Measurements from ENCODE around the gene POC1A. TPM values are rescaled to one million over a fixed set of nuclear protein-coding genes. Genes with fewer than 3 reads are reported as not detected.

Gene POC1A
- total and polyA plus RNA-seq, 9 of the 15 experiments (the other 6 are each of a cell fraction or from before 2014, with no cell fraction given), result 7.2 to 17.5 (median 12.1) TPM

- intact Hi-C loops (cut with micrococcal nuclease) (no loop called here), in situ Hi-C loops (cut with MboI) (no loop called here)
- ChIA-PET POLR2A (no interaction called here), CTCF (ENCODE audit: low intra/inter-chr PET ratio) (interaction anchor here (2.6 kb wide), 1 partner anchor 120 kb away, joined by 17 read pairs; no protein-coding TSS in a partner anchor)
- FAIRE-seq (no peak), DNase-seq (ENCODE audit: extremely low read depth in 1 of 4, low spot score in 3 of 4) (no peak), ATAC-seq (no peak)
- no TSS peak for BruUV-seq (replicated peaks)
- Histone ChIP-seq H4K20me1 (replicated peaks; ENCODE audit: control insufficient read depth, insufficient read depth, low read length) (0 out of 2 replicates have a peak, but pooled peaks cover 4% of the 10 kb centered on the region), H3K9ac (ENCODE audit: insufficient read depth in 1 of 2, low read depth in 2 of 2, low read length in 2 of 2) (no peak overlapping the region), H2AFZ (ENCODE audit: low read depth, low read length) (no peak overlapping the region), H3K4me1 (replicated peaks in 1 of 2; ENCODE audit: control insufficient read depth in 2 of 2, insufficient read depth in 2 of 2, low read length in 2 of 2) (peaks cover 0 to 2% of the 10 kb centered on the region in 2 experiments; a peak in 3 of 5 replicates), H3K4me2 (ENCODE audit: insufficient read depth, low read length) (no peak overlapping the region), H3K79me2 (ENCODE audit: control insufficient read depth, insufficient read depth, low read length) (no peaks in the 10 kb centered on the region), H3K9me3 (replicated peaks; ENCODE audit: control insufficient read depth, insufficient read depth, low read depth, low read length) (no peaks in the 10 kb centered on the region), H3K36me3 (ENCODE audit: control insufficient read depth, insufficient read depth, low read length) (peaks cover 71% of the 10 kb centered on the region), H3K27ac (ENCODE audit: extremely low read depth, low read depth, low read length) (no peak overlapping the region), H3K4me3 (no peak overlapping the region), H3K27me3 (ENCODE audit: control insufficient read depth in 2 of 2, insufficient read depth in 2 of 2, low read length in 2 of 2) (no peaks in the 10 kb centered on the region), H3K9me1 (ENCODE audit: control insufficient read depth, insufficient read depth, low read length) (peaks cover 5% of the 10 kb centered on the region)
- 84% methylated on average over 3 of the region's 7 CpGs for WGBS (ENCODE audit: insufficient coverage, low coverage, missing lambda C conversion rate)
- TF ChIP-seq HDAC2 (IDR thresholded peaks at IDR 0.05) (no peak), E4F1 (CRISPR knock-in tag; IDR thresholded peaks at IDR 0.05; ENCODE audit: borderline replicate concordance) (no peak), ATF6 (CRISPR knock-in tag; IDR thresholded peaks at IDR 0.05) (no peak), HDAC8 (tag; IDR thresholded peaks at IDR 0.05) (no peak), RAD21 (CRISPR knock-in tag; conservative IDR thresholded peaks at IDR 0.05 in 1 of 2, IDR thresholded peaks at IDR 0.05 in 1 of 2) (no peak), MTA1 (IDR thresholded peaks at IDR 0.05; ENCODE audit: borderline replicate concordance) (no peak), PHF20 (IDR thresholded peaks at IDR 0.05; ENCODE audit: partially characterized antibody) (no peak), ZNF124 (CRISPR knock-in tag; IDR thresholded peaks at IDR 0.05) (no peak)
- TF ChIP-seq, protein P1, sequence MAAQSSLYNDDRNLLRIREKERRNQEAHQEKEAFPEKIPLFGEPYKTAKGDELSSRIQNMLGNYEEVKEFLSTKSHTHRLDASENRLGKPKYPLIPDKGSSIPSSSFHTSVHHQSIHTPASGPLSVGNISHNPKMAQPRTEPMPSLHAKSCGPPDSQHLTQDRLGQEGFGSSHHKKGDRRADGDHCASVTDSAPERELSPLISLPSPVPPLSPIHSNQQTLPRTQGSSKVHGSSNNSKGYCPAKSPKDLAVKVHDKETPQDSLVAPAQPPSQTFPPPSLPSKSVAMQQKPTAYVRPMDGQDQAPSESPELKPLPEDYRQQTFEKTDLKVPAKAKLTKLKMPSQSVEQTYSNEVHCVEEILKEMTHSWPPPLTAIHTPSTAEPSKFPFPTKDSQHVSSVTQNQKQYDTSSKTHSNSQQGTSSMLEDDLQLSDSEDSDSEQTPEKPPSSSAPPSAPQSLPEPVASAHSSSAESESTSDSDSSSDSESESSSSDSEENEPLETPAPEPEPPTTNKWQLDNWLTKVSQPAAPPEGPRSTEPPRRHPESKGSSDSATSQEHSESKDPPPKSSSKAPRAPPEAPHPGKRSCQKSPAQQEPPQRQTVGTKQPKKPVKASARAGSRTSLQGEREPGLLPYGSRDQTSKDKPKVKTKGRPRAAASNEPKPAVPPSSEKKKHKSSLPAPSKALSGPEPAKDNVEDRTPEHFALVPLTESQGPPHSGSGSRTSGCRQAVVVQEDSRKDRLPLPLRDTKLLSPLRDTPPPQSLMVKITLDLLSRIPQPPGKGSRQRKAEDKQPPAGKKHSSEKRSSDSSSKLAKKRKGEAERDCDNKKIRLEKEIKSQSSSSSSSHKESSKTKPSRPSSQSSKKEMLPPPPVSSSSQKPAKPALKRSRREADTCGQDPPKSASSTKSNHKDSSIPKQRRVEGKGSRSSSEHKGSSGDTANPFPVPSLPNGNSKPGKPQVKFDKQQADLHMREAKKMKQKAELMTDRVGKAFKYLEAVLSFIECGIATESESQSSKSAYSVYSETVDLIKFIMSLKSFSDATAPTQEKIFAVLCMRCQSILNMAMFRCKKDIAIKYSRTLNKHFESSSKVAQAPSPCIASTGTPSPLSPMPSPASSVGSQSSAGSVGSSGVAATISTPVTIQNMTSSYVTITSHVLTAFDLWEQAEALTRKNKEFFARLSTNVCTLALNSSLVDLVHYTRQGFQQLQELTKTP (IDR thresholded peaks at IDR 0.05; ENCODE audit: low read depth in 1 of 2, partially characterized antibody in 2 of 2), result no peak
- TF ChIP-seq, protein P2, sequence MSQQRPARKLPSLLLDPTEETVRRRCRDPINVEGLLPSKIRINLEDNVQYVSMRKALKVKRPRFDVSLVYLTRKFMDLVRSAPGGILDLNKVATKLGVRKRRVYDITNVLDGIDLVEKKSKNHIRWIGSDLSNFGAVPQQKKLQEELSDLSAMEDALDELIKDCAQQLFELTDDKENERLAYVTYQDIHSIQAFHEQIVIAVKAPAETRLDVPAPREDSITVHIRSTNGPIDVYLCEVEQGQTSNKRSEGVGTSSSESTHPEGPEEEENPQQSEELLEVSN (IDR thresholded peaks at IDR 0.05; ENCODE audit: borderline replicate concordance in 1 of 2, extremely low read depth in 1 of 2, insufficient read depth in 1 of 2, insufficient read length in 1 of 2, low read depth in 1 of 2, low read length in 1 of 2, poor library complexity in 1 of 2, severe bottlenecking in 1 of 2), result no peak
These were observed 32.8 kb downstream of the POC1A start for GRCh38 chr3:52121464-52121805.

All from K562 (cell line).